IPS-20b (cell line): ENCODE measurements around the gene RGPD4.

Experiments used
- H3K27ac ChIP-seq: one replicate; pipeline ENCODE4 v1.5.1; 2013; ENCODE audit warnings: low read length
- H3K27me3 ChIP-seq: 2 replicates; pipeline ENCODE4 v1.6.1; 2013; ENCODE audit warnings: mild to moderate bottlenecking, low read length, inconsistent platforms; ENCODE audit not compliant: insufficient read depth
- H3K36me3 ChIP-seq: 2 replicates; pipeline ENCODE4 v1.6.1; 2013; ENCODE audit warnings: low read depth, mild to moderate bottlenecking, inconsistent platforms, low read length, moderate library complexity; ENCODE audit not compliant: insufficient read depth
- H3K4me1 ChIP-seq: 2 replicates; pipeline ENCODE4 v1.6.1; 2013; ENCODE audit warnings: mild to moderate bottlenecking, control low read depth, inconsistent platforms, low read length, moderate library complexity; ENCODE audit not compliant: insufficient read depth
- H3K4me3 ChIP-seq: 2 replicates; pipeline ENCODE4 v1.5.1; 2013; ENCODE audit warnings: mild to moderate bottlenecking, low read length, inconsistent platforms
- H3K9ac ChIP-seq: 2 replicates; pipeline ENCODE4 v1.6.1; 2013; ENCODE audit warnings: low read depth, mild to moderate bottlenecking, inconsistent platforms, low read length, moderate library complexity
- H3K9me3 ChIP-seq: 2 replicates; pipeline ENCODE4 v1.6.1; 2013; ENCODE audit warnings: mild to moderate bottlenecking, low read depth, low read length, inconsistent platforms; ENCODE audit not compliant: insufficient read depth

Gene RGPD4

DNA sequence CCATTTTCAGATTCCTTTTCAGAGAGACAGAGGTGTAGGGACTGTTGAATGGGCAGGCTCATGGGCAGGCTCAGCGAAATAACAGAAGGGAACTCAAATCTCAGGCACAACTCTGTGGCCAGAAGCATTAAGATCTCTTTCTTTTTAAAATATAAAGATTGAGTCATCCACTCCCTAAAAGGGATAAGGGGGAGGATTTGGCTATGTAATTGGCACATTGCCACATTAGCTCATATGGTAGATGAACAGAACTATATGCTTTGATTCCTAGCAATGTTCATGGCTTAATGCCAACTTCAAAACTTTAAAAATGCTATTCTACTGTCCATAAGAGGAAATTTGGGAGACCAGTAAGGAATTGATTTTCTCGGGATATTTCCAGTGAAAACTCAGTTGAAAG lies 105.8 kb downstream of the RGPD4 start:
- Histone ChIP-seq H3K4me3 (no peak overlapping the region), H3K27me3 (no peaks in the 10 kb centered on the region), H3K4me1 (no peaks in the 10 kb centered on the region; the same call in 1 of the 2 replicates), H3K27ac (no peak overlapping the region), H3K36me3 (no peaks in the 10 kb centered on the region), H3K9ac (no peak overlapping the region), H3K9me3 (no peaks in the 10 kb centered on the region)

DNA sequence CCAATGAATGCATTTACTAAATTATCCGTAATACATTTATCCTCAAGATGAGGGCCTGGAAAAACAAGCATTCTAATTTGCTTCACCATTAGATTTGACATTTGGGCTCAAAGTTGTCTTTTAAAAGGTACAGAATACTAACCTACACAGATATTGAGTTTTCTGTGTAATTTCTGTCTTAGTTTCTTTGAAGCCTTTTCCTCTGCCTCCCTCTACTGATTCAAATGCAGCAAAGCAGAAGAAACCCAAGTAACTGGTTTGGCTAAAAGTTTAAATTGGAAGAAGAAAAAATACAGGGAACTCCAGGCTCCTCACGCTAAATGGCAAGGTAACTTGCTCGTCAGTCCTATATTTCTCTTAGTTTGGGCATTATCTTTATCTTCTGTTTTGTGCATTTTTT lies 106.3 kb downstream of the RGPD4 start:
- no peaks in the 10 kb centered on the region for H3K27me3 ChIP-seq
- H3K36me3 ChIP-seq = no peaks in the 10 kb centered on the region
- H3K9me3 ChIP-seq = no peaks in the 10 kb centered on the region
- no peak overlapping the region for H3K9ac ChIP-seq
- no peaks in the 10 kb centered on the region; the same call in 1 of the 2 replicates for H3K4me1 ChIP-seq
- H3K27ac ChIP-seq = no peak overlapping the region
- H3K4me3 ChIP-seq = no peak overlapping the region

- Histone ChIP-seq H3K4me3 (no peak overlapping the region), H3K4me1 (no peaks in the 10 kb centered on the region; the same call in 1 of the 2 replicates), H3K36me3 (no peaks in the 10 kb centered on the region), H3K9me3 (peaks cover 2% of the 10 kb centered on the region; the same call in 1 of the 2 replicates), H3K27me3 (no peaks in the 10 kb centered on the region), H3K9ac (no peak overlapping the region), H3K27ac (no peak overlapping the region)
These were observed 110.0 kb downstream of the RGPD4 start for GRCh38 chr2:107936433-107937359.
